ENCODE results near the gene KIF26B. TPM values are rescaled to one million over a fixed set of nuclear protein-coding genes. Genes with fewer than 3 reads are reported as not detected.

The KIF26B gene
- total RNA-seq, 1 experiment from 2014 or later: 1.2 TPM

GRCh38 chr1:245656189-245656717, 501.5 kb downstream of the KIF26B start:
- 0 out of 2 replicates have a peak overlapping the region, but pooled peaks have one; percentile 46 for H3K27ac Mint-ChIP-seq
- ChIA-PET CTCF (no interaction called here), POLR2A (no interaction called here)
- ATAC-seq (no peak), DNase-seq (ENCODE audit: low spot score) (no peak)
- peaks cover 5% of the 10 kb centered on the region for H3K36me3 Mint-ChIP-seq
- H3K9me3 Mint-ChIP-seq: peaks cover 22% of the 10 kb centered on the region
- H3K4me1 Mint-ChIP-seq: peaks cover 38% of the 10 kb centered on the region
- no peak overlapping the region for H3K4me3 Mint-ChIP-seq
- H3K27me3 Mint-ChIP-seq (ENCODE audit: low read depth): no peaks in the 10 kb centered on the region
- no peak for TF ChIP-seq FOXP4 (CRISPR knock-in tag; IDR thresholded peaks at IDR 0.05)

GRCh38 chr1:245657371-245657770, 502.6 kb downstream of the KIF26B start:
- no peak for TF ChIP-seq OVOL2 (CRISPR knock-in tag; IDR thresholded peaks at IDR 0.05; ENCODE audit: borderline replicate concordance)
- TF ChIP-seq IRF1 (CRISPR knock-in tag; IDR thresholded peaks at IDR 0.05): no peak
- peak overlapping the region; percentile 90 for H3K27ac Mint-ChIP-seq
- ChIA-PET POLR2A (interaction anchor here (0.5 kb wide), 1 partner anchor 42 kb away, joined by 5 read pairs; no protein-coding TSS in a partner anchor), CTCF (interaction anchor here (0.6 to 0.8 kb wide), 3 partner anchors 31 to 231 kb away, joined by 3 read pairs; no protein-coding TSS in a partner anchor)
- DNase-seq (ENCODE audit: low spot score) (peak; percentile 27), ATAC-seq (peak; percentile 88)
- peaks cover 38% of the 10 kb centered on the region for H3K4me1 Mint-ChIP-seq
- no peaks in the 10 kb centered on the region for H3K36me3 Mint-ChIP-seq
- H3K9me3 Mint-ChIP-seq: peaks cover 11% of the 10 kb centered on the region
- no peaks in the 10 kb centered on the region for H3K27me3 Mint-ChIP-seq (ENCODE audit: low read depth)
- H3K4me3 Mint-ChIP-seq: no peak overlapping the region

GRCh38 chr1:245663373-245663772, 508.6 kb downstream of the KIF26B start:
- Mint-ChIP-seq H3K36me3 (no peaks in the 10 kb centered on the region), H3K9me3 (no peaks in the 10 kb centered on the region; the same call in 1 of the 2 replicates), H3K27me3 (ENCODE audit: low read depth) (no peaks in the 10 kb centered on the region), H3K4me1 (no peaks in the 10 kb centered on the region), H3K4me3 (no peak overlapping the region), H3K27ac (no peak overlapping the region)
- CTCF ChIA-PET: interaction anchor here (0.6 kb wide), 1 partner anchor 124 kb away, joined by 3 read pairs; no protein-coding TSS in a partner anchor
- no peak for TF ChIP-seq MXD4 (CRISPR knock-in tag; IDR thresholded peaks at IDR 0.05; ENCODE audit: borderline replicate concordance)
- no peak for TF ChIP-seq ZNF121 (CRISPR knock-in tag; IDR thresholded peaks at IDR 0.05)
- TF ChIP-seq OVOL2 (CRISPR knock-in tag; IDR thresholded peaks at IDR 0.05; ENCODE audit: borderline replicate concordance): no peak
- TF ChIP-seq ARID4B (CRISPR knock-in tag; IDR thresholded peaks at IDR 0.05; ENCODE audit: borderline replicate concordance): no peak
- no peak for TF ChIP-seq NR2C2 (CRISPR knock-in tag; IDR thresholded peaks at IDR 0.05)
- no peak for TF ChIP-seq SP1 (CRISPR knock-in tag; conservative IDR thresholded peaks at IDR 0.05)
- no peak for TF ChIP-seq ZNF281 (CRISPR knock-in tag; IDR thresholded peaks at IDR 0.05)
- no peak for TF ChIP-seq PRRX2 (CRISPR knock-in tag; IDR thresholded peaks at IDR 0.05)
- no peak for TF ChIP-seq ATF1 (CRISPR knock-in tag; IDR thresholded peaks at IDR 0.05)
- TF ChIP-seq TEAD4 (CRISPR knock-in tag; IDR thresholded peaks at IDR 0.05): no peak
- TF ChIP-seq SMAD3 (CRISPR knock-in tag; IDR thresholded peaks at IDR 0.05; ENCODE audit: borderline replicate concordance): no peak
- no peak for TF ChIP-seq MYBL2 (CRISPR knock-in tag; IDR thresholded peaks at IDR 0.05)
- no peak for TF ChIP-seq RELA (CRISPR knock-in tag; IDR thresholded peaks at IDR 0.05; ENCODE audit: borderline replicate concordance)
- no peak for TF ChIP-seq AFF4 (CRISPR knock-in tag; IDR thresholded peaks at IDR 0.05; ENCODE audit: borderline replicate concordance)
- no peak for TF ChIP-seq ZBTB21 (CRISPR knock-in tag; IDR thresholded peaks at IDR 0.05; ENCODE audit: borderline replicate concordance)
- POLR2A ChIA-PET: no interaction called here
- ATAC-seq: no peak
- no peak for DNase-seq (ENCODE audit: low spot score)
